ENCODE measurements around the gene NUP50.
"Not testable (repeated sequence)": the region's sequence is repeated elsewhere in the genome, so short reads cannot be mapped to it uniquely, and the experiment has no call there.

The NUP50 gene

GRCh38 chr22:45162531-45162930, 1.2 kb upstream of the NUP50 start:
- no peak for DNase-seq

GRCh38 chr22:45163099-45163450, 650 bp upstream of the NUP50 start:
- no peak for DNase-seq

- DNase-seq = peak; percentile 16 to 32 (median 21)
Measured at GRCh38 chr22:45164270-45165088, 754 bp downstream of the NUP50 start.

GRCh38 chr22:45166932-45167331, 3.2 kb downstream of the NUP50 start:
- DNase-seq = no peak

- DNase-seq = peak in 3 of 5 donors; percentile 10 to 65 (median 15)
Measured at GRCh38 chr22:45169591-45170466, 6.1 kb downstream of the NUP50 start.

- DNase-seq = no peak
Measured at GRCh38 chr22:45171830-45172229, 8.1 kb downstream of the NUP50 start.

GRCh38 chr22:45172881-45173585, 9.3 kb downstream of the NUP50 start:
- peak in 2 of 5 donors; percentile 8 to 81 for DNase-seq

GRCh38 chr22:45179276-45180049, 15.7 kb downstream of the NUP50 start:
- peak in 4 of 5 donors; percentile 26 to 57 (median 28) for DNase-seq

- no peak for DNase-seq
Measured at GRCh38 chr22:45180146-45180679, 16.5 kb downstream of the NUP50 start.

GRCh38 chr22:45181240-45181639, 17.5 kb downstream of the NUP50 start:
- DNase-seq = no peak

- DNase-seq = no peak
Measured at GRCh38 chr22:45181766-45182165, 18.0 kb downstream of the NUP50 start.

- DNase-seq = no peak
Measured at GRCh38 chr22:45183974-45184373, 20.2 kb downstream of the NUP50 start.

- peak in 1 of 5 donors; percentile 54 for DNase-seq
Measured at GRCh38 chr22:45185718-45186514, 22.2 kb downstream of the NUP50 start.

GRCh38 chr22:45187891-45188290, 24.2 kb downstream of the NUP50 start:
- no peak for DNase-seq

GRCh38 chr22:45188779-45189178, 25.1 kb downstream of the NUP50 start:
- DNase-seq = no peak

- no peak for DNase-seq
Measured at GRCh38 chr22:45190202-45190872, 26.6 kb downstream of the NUP50 start.

GRCh38 chr22:45191746-45192145, 28.0 kb downstream of the NUP50 start:
- not testable (repeated sequence) for DNase-seq

GRCh38 chr22:45192701-45193187, 29.0 kb downstream of the NUP50 start:
- DNase-seq = no peak

- no peak for DNase-seq
Measured at GRCh38 chr22:45194686-45195085, 31.0 kb downstream of the NUP50 start.

GRCh38 chr22:45195616-45196015, 31.9 kb downstream of the NUP50 start:
- no peak for DNase-seq

Measured in T-helper 1 cell (primary cell).